GM18907 (cell line): Measurements from ENCODE around the gene MPHOSPH8.
"Not testable (repeated sequence)": the region's sequence is repeated elsewhere in the genome, so short reads cannot be mapped to it uniquely, and the experiment has no call there.

Experiments used
- ATAC-seq: cut with Tn5 transposase; IDR thresholded peaks from one replicate; pipeline ENCODE4 v1.9.1; 2021; ENCODE audit warnings: mild to moderate bottlenecking, moderate library complexity; ENCODE audit not compliant: unreplicated experiment

The MPHOSPH8 gene

DNA sequence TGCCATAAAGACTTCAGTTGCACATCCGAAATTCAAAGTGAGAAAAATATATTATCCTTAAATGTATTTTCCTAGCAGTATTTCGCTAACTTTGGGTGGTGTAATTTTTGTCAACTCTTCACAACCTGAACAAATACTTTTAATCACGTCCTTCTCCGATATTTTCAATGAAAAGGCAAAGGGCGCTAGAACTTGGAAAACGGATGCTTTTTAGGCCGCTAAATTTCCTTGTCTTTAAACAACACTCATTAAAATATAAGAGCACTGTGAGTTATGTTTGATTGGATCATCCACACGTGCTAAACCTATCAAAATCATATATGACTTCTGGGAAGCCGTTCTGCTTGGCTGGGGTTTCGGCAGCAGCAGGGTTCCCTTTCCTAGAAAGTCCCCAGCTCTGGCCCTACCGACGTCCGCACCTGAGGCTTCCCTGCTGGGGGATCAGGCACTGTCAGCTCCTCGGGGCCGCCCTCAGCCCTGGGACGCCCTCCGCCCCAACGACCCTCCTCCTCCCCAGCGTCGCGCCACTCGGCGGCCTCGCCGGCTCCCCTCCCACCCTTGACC, 462 bp upstream of the MPHOSPH8 start:
- no peak for ATAC-seq

DNA sequence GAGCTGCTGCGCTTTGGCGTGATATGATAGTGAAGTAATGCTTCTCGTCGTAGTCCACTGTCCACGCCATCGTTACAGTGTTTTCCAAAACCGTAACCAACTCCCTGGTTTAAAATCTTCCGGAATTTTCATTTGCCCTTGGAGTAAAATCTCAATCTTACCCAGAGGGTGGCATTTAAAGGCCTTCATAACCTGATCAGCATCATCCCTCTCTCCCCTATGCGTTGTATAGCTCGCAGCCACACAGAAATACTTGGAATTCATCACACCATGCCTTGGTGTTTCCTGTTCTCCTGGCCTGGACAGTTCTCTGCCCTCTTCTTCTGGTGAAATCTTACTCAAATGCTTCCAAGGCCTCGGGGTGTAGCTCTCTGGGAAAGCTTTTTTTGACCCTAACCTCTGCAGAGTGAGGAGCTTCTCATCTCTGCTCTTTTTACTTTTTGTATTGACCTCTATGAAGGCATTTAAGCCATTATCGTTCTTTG, 839 bp downstream of the MPHOSPH8 start:
- ATAC-seq: no peak

DNA sequence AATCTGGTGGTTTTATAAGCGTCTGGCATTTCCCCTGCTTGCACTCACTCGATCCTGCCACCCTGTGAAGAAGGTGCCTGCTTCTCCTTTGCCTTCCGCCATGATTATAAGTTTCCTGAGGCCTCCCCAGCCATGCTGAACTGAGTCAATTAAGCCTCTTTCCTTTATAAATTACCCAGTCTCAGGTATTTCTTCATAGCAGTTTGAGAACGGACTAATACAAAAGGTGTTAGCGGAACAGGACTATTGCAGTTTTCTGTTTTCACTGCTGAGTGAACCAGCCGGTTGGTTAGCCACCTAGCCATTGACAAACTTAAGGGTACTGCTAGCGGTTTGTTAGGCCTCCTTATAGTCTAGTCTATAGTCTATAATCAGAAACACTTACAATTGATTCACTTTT, 2.5 kb downstream of the MPHOSPH8 start:
- not testable (repeated sequence) for ATAC-seq

DNA sequence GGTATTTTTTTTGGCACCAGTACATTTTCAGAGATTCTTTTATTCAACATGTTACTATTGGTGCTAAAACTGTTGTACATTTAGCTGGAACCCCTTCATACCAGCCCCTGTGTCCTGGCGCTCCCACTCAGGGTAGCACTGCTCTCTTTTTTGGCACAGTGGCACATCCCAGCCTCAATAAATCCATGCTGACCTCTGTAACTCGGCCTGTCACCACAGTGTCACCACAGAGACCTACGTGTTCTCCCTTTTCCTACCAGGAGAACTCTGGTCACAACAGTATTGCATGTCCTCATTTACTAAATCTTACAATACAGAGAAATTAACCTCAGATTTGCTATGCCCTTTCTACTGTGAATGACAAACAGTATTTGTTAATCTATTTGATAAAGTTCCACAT, 10.2 kb downstream of the MPHOSPH8 start:
- no peak for ATAC-seq

DNA sequence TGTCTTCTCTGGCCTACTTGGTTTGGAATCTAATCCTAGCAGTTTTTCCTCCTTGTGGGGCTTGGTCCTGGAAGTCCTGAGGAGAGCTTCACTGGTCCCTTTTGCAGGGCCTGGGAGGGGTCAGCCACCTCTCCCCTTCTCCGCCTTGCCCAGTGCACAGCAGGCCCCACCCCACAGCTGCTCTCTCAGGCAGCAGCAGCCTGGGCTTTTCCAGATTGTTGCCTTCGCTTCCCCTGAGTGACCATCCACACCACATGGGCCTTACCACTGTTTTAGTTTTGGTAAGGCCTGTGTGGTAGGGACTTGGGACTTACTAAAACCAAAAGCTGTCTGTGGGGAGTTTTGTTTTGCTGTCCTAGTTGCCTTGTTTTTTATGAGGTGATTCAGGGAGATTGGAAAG, 11.5 kb downstream of the MPHOSPH8 start:
- peak; percentile 53 for ATAC-seq

DNA sequence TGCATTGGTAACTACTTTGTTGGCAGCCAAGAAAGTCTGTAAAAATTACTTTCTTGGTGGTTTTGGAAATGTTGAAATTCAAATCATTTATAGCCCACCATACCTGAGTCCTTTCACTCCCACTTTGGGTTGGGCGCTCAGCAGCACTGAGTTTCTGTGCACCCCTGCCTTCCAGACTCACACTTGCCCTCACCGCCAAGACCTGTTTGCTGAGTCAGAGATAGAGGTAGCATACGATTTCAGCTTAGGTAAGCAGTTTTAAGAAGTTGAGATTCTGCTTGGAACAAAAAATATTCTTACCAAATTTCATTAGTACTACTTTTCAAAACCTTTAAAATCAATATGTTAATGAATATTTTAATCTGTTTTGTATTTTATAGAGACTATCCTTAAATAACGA, 12.6 kb downstream of the MPHOSPH8 start:
- ATAC-seq: no peak

DNA sequence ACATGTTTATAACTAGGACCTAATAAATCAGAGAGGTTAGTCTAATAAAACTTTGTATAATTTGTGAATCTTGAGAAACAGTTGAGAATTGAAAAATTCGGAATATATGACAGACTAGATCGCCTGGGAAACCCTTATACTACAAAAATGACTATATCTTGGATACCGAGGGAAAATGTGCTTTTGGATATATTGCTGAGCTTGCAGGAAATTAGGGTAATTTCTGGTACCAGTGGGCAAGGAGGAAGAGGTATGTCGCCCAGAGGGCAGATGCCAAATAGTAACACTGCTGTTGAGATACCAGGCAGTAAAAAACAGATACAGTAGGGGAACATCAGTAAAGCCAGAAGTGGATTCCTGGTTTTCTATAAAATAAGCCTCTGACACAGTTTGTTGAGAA, 17.3 kb downstream of the MPHOSPH8 start:
- no peak for ATAC-seq

DNA sequence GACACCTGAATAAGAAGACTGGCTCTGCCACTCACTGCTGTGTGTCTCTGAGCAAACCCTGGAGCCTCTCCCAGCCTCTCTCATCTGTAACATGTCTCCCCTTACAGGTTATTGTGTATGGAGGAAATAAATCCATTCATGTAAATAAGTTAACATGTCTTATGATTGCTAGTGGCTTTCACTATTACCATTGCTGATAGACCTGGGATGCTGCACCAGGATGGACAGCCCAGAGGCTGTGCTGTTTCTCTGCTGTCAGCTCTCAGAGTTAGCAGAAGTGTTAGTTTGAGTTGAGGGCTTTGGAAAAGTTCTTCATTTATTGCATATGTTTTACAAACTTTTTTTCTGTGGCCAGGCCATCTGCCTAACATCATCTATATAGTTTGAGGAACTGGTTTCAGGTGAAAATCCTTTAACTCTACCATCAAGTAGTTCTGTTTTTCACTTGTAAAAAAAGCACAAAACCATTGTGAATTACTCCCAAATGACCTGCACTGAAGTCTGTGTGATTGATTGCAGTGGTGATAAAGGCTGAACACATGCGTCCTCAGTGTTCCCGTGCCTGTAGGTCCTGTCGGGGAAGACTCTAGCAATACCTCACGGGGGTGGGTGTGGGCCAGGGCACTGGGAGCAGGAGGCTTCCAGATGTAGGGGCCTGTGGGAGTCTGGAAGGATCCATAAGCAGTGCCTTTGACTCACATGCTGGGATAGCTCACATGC, 24.6 kb downstream of the MPHOSPH8 start:
- ATAC-seq: no peak

DNA sequence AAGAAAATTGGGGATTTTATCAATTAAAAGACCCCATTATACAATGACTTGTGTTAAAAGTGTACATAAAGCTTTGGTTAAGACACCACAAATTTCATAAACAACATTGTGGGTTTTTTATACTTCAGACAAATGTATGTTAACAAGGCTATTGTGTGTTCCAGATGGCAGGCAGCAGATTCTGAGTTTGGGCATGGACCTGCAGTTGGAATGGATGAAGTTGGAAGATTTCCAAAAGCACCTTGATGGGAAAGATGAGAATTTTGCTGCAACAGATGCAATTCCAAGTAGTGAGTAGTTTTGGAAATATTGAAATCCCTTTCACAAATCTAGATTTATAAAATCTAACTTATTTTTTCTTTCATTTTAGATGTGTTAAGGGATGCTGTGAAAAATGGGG, 25.4 kb downstream of the MPHOSPH8 start:
- ATAC-seq: no peak

DNA sequence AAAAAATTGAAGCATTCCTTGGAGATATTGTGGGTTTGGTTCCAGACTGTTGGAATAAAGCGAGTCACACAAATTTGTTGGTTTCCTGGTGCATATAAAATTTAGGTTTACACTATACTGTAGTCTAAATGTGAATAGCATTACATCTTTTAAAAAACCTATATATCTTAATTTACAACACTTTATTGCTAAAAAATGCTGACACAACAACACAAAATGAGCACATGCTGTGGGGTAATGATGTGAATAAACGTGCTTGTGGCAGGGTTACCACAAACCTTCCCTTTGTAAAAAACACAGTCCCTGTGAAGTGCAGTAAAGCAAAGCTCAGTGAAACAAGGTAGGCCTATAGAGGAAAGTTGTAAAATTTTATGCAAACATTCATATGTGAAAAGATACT, 27.7 kb downstream of the MPHOSPH8 start:
- ATAC-seq: no peak

DNA sequence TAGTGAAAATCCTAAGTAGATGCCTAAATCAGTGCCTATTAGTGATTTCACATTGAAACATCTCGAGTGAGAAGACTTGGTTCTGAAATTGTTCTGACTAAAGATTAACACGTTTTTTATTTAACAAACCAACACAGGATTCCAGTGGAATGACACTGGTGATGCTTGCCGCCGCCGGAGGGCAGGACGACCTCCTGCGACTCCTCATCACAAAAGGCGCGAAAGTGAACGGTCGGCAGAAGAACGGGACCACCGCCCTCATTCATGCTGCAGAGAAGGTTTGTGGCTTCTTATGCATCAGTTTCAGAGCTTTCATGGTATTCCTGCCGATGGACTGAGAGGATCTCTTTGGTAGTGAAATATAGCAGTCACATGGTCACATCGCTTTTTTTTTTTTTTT, 28.1 kb downstream of the MPHOSPH8 start:
- ATAC-seq: no peak

DNA sequence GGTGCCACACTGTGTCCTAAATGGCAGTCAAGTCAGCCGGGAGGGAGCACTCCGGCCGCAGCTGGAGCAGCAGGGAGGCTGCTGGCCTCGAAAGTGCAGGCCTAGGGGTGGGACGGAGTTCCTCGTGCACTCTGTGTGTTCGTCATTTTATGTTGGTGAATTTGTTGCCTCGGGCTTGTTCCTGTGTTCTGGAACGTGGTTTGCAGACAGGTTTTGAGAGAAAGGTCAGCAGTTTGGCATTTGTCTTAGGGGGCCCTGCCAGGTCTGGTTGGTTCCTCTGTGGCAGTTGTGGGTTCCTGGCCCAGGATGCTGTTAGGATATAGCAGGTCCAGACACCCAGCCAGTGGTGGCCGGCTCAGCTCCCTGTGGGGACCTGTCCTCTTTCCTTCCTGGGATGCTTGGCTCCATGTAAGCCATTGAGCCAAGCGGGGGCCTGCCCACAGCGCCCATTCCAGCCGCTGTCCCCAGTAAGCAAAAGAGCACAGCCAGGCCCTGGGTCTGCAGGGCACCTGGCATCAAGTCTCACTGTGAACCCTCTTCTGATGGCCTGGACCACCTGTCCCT, 30.0 kb downstream of the MPHOSPH8 start:
- no peak for ATAC-seq

DNA sequence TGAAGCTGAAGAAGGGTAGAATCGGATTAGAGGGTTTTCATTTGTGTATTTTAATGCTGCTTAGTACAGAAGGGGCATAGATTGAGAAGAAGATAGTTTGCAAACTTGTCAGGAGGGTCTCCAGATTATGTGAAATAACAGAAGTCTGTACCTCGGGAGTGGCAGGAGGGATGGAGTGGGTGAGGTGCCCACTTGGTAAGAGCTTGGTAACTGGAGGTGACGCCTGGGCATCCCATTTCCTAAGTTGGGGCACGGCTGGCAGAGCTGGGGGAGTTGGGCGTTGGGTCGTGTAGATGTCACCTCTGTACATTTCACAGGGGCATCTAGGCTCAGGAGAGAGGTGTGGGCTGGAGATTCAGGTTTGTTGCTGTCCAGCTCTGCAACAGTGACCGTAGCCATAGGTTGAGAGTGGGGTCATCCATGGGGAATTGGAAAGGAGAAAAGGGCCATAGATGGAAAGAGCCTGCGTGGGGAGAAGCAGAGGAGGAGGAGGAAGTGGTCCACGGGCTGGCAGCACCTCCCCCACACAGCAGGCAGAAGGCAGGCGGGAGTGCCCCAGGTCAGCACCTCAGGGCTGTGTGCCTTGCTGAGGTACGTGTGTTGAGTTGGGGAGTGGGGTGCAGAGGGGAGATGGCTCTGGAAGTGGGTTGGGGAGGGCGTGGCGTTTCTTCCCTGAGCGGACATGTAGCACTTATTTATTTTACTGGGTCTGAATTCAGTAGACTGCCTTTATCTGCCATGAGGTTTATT, 31.2 kb downstream of the MPHOSPH8 start:
- no peak for ATAC-seq

DNA sequence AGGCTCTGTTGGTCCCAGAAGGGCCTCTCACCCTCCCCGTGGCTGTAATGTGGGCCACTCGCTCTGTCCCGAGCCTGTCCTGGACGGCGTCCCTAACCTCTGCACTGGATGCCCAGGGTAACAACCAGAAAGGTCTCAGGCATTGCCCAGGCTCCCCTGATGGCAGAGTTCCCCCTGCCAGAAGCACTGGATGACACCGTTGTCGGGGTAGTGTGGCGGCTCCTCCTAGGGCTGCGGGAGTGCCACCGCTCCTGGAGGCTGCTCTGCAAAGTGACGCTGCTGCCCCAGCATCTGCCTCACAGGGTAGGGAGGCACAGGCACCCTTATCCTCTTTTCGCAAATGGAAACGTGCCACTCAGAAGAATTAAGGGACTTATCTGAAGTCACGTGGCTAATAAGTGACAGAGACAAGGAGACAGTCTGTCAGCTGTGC, 32.0 kb downstream of the MPHOSPH8 start:
- ATAC-seq: no peak

DNA sequence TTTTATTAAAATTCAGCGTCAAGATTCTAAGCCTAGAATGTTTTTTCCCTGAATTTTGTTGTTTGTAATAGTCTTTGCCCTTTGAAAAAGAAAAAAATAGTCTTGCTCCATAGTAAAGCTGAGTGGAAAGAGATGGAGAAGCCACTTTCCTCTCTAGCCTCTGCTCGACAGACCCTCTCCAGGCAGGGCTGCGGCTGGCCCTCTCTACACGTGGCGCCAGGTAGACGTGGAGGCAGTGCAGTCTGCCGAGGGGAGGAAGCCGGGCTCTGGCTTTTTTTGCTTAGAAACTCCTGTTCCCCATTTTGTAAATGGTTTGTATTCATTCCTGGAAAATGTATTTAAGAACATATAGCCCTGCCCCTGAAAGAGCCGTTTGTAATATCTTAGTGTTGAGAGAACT, 35.3 kb downstream of the MPHOSPH8 start:
- ATAC-seq: no peak

DNA sequence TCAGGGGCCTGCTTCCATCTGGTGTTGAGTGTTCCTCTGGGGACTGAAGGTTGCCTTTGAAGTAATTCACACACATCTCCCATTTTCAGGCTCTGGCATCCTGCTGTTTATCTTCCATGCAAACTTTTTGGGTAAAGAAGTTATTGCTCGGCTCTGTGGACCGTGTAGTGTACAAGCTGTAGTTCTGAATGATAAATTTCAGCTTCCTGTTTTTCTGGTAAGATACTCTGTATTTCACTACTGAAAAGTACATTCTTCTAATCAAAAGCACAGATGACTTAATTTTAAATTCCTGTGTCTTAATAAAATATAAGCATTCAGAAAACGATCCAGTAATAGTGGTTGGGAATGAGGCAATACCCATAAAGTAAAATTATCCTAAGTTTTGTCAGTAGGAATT, 36.7 kb downstream of the MPHOSPH8 start:
- no peak for ATAC-seq

DNA sequence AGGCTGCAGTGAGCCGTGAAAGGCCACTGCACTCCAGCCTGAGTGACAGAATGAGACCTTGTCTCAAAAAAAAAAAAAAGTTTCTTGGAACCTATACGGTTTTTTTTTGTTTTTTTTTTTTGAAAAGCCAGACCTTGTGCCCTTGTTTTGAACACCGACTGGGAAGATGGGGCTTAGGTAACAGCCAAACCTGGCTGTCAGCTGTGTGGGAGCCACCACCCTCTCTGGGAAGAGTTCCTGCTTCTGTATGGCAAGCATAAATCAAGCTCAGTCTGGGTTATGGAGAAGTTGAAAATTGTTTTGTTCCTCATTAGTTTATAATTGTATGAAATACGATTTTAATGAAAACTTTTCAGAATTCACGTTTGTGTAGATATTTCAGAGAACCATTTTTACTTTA, 39.5 kb downstream of the MPHOSPH8 start:
- ATAC-seq: no peak

DNA sequence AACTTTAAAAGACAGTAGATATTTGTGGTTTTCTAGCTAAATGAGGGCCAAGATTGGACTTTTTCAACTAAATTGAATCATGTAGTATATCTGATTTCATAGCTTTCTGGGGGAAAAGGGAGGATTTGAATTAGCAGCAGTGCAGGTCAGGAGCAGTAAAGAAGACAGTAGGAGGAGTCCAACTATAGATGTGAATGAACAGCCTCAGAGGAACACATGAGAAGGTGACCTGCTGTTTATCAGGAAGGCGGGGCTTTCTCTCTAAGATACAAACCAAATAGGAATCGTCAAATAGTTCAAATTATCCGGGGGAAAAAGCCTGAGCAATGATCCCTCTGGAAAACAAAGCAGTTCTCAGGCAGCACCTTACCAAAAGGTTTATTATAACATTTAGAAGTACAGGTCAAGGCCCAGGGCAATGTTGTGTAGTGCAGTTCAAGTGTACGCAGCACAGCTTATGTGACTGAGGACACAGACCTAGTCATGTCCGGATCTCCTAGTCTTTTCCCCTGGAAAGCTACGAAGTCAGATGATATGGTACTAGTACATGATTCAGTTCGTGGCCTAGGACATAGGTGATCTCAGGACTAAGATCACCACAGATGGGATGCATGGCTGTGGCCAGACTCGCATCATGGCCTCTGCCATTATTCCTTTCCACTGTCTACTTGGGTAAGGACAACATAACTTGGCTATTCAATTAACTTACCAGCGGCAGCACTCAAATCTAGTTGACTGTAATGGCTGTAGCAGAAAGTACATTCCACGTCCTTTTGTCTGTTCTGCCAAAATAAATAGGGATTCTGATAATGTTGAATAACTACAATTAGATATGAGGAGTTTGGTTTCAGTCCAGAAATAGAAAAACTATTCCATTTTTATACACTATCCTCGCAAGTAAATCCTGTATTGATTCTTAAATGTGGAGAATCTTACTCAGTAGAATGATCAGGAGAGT, 40.3 kb downstream of the MPHOSPH8 start:
- ATAC-seq: no peak

DNA sequence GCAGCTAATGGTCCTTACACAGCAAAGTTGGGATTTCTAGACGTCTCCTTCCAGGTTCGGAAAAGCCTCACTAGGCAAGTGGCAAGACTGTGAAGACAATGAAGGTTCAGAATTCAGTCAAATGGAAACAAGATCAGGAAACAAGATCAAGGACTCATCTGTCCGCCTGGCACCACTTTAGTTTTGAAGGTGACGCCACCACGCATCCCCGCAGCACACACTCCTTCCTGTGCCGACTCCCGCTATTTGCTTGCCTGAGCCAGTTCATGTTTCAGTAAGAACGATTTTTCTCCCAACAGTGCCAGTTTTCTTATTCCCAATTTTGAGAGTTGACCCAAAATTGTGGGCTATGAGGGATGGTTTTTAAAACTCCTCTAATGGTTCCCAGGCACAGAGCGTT, 41.4 kb downstream of the MPHOSPH8 start:
- ATAC-seq: no peak

DNA sequence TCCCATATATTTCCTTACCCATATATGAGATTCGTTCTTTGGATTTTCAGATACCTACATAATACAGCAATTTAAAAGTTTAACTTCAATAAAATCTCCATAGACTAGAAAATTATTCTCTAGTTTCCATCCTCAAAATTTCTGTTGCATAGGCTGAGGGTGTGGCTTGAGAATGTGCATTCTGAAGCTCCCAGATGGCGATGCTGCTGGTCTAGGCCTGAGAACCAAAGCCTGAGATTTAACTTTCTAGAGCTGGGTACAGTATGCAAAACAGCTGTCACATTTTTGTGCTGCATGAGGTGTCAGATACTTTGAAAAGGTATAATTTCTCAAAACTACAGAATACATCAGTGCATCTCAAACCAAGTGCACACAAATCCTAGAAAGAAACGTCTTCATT, 42.7 kb downstream of the MPHOSPH8 start:
- no peak for ATAC-seq

DNA sequence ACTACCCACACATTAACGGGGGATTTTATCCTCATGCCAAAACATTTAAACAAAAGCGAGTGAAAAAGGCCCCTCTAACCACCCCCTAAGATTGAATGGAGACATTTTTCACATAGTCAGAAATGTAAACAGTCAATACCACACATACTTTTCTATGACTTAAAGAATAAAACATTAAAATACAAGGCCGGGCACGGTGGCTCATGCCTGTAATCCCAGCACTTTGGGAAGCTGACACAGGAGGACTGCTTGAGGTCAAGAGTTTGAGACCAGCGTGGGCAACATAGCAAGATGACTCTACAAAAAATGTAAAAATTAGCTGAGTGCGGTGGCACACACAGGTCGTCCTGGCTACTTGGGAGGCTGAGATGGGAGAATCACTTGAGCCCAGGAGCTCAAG, 47.3 kb downstream of the MPHOSPH8 start:
- ATAC-seq: no peak
